HS-5 (cell line): Measurements from ENCODE around the gene EEA1.
A peak's percentile ranks its signal among the peaks of the same experiment; 100 is the strongest.

Source experiments
- DNase-seq: peaks from one replicate; pipeline ENCODE4 v3.0.0-alpha.2; 2012; ENCODE audit warnings: low read depth

The EEA1 gene

GRCh38 chr12:92747151-92747550 lies 181.9 kb downstream of the EEA1 start:
- no peak for DNase-seq

GRCh38 chr12:92745856-92746550 lies 183.1 kb downstream of the EEA1 start:
- DNase-seq, result peak; percentile 91

GRCh38 chr12:92743026-92743425 lies 186.1 kb downstream of the EEA1 start:
- no peak for DNase-seq

- DNase-seq, result no peak
These were observed 188.7 kb downstream of the EEA1 start for GRCh38 chr12:92740411-92740810.

GRCh38 chr12:92739113-92739512 lies 190.0 kb downstream of the EEA1 start:
- no peak for DNase-seq

- no peak for DNase-seq
These were observed 190.9 kb downstream of the EEA1 start for GRCh38 chr12:92737855-92738850.

GRCh38 chr12:92736605-92737004 lies 192.5 kb downstream of the EEA1 start:
- no peak for DNase-seq

GRCh38 chr12:92735131-92735721 lies 193.9 kb downstream of the EEA1 start:
- DNase-seq, result peak; percentile 30

- DNase-seq, result no peak
These were observed 195.4 kb downstream of the EEA1 start for GRCh38 chr12:92733661-92734060.

GRCh38 chr12:92733181-92733580 lies 195.9 kb downstream of the EEA1 start:
- no peak for DNase-seq

- no peak for DNase-seq
These were observed 196.4 kb downstream of the EEA1 start for GRCh38 chr12:92732716-92733115.

GRCh38 chr12:92732216-92732615 lies 196.9 kb downstream of the EEA1 start:
- DNase-seq, result no peak

- DNase-seq, result no peak
These were observed 198.3 kb downstream of the EEA1 start for GRCh38 chr12:92730758-92731157.

- DNase-seq, result no peak
These were observed 199.3 kb downstream of the EEA1 start for GRCh38 chr12:92729773-92730305.

- no peak for DNase-seq
These were observed 202.2 kb downstream of the EEA1 start for GRCh38 chr12:92726850-92727249.

- no peak for DNase-seq
These were observed 206.2 kb downstream of the EEA1 start for GRCh38 chr12:92722897-92723296.

GRCh38 chr12:92721656-92722055 lies 207.4 kb downstream of the EEA1 start:
- no peak for DNase-seq

- DNase-seq, result no peak
These were observed 208.0 kb downstream of the EEA1 start for GRCh38 chr12:92721130-92721529.
